Measurements from ENCODE around the gene SNAP29.

- no peak for TF ChIP-seq CREB5 (CRISPR knock-in tag; IDR thresholded peaks at IDR 0.05; ENCODE audit: low read depth)
- TF ChIP-seq ZFP30 (CRISPR knock-in tag; IDR thresholded peaks at IDR 0.05) = no peak
Measured at GRCh38 chr22:20814221-20814808, 44.5 kb upstream of the SNAP29 start.
